H9 (cell line): Measurements from ENCODE around the gene ATF2. TPM values are rescaled to one million over a fixed set of nuclear protein-coding genes. Genes with fewer than 3 reads are reported as not detected.

Experiments used
- DNase-seq: peaks from one replicate; pipeline ENCODE4 v3.0.0-alpha.2; 2017
- H2AFZ ChIP-seq: one replicate; pipeline ENCODE4 v1.6.1; 2013; ENCODE audit warnings: mild to moderate bottlenecking, low read length, control low read depth, moderate library complexity
- H2AK5ac ChIP-seq: 2 replicates; pipeline ENCODE4 v1.6.1; 2013; ENCODE audit warnings: low read length, control low read depth, mixed read lengths; ENCODE audit not compliant: insufficient read length
- H2BK120ac ChIP-seq: one replicate; pipeline ENCODE4 v1.6.1; 2013; ENCODE audit warnings: low read depth, mild to moderate bottlenecking, low read length, control low read depth, inconsistent platforms; ENCODE audit not compliant: poor library complexity, severe bottlenecking
- H2BK12ac ChIP-seq: 2 replicates; pipeline ENCODE4 v1.6.1; 2013; ENCODE audit warnings: low read length, control low read depth, mixed read lengths, low read depth; ENCODE audit not compliant: insufficient read length
- H2BK15ac ChIP-seq: 2 replicates; pipeline ENCODE4 v1.6.1; 2013; ENCODE audit warnings: low read depth, low read length, control low read depth
- H2BK20ac ChIP-seq: one replicate; pipeline ENCODE4 v1.6.1; 2013; ENCODE audit warnings: low read depth, mild to moderate bottlenecking, low read length, control low read depth, inconsistent platforms; ENCODE audit not compliant: poor library complexity, severe bottlenecking
- H2BK5ac ChIP-seq: 2 replicates; pipeline ENCODE4 v1.6.1; 2013; ENCODE audit warnings: low read length, control low read depth, mixed read lengths; ENCODE audit not compliant: insufficient read length
- H3K14ac ChIP-seq: 2 replicates; pipeline ENCODE4 v1.6.1; 2013; ENCODE audit warnings: low read length, control low read depth; ENCODE audit not compliant: insufficient read depth
- H3K18ac ChIP-seq: 2 replicates; pipeline ENCODE4 v1.6.1; 2013; ENCODE audit warnings: low read depth, mild to moderate bottlenecking, mixed read lengths, low read length, control low read depth; ENCODE audit not compliant: insufficient read length
- H3K23ac ChIP-seq: 2 replicates; pipeline ENCODE4 v1.6.1; 2013; ENCODE audit warnings: low read length, control low read depth, mixed read lengths, low read depth; ENCODE audit not compliant: insufficient read length
- H3K23me2 ChIP-seq: 2 replicates; pipeline ENCODE4 v1.6.1; 2013; ENCODE audit warnings: low read depth, mild to moderate bottlenecking, mixed read lengths, low read length, control low read depth; ENCODE audit not compliant: insufficient read length, poor library complexity, severe bottlenecking
- H3K27ac ChIP-seq: 2 replicates; pipeline ENCODE4 v1.5.1; 2013; ENCODE audit warnings: low read length, control low read depth, mixed read lengths, low read depth; ENCODE audit not compliant: insufficient read length
- H3K27me3 ChIP-seq: 2 replicates; pipeline ENCODE4 v1.6.1; 2013; ENCODE audit warnings: low read length, control low read depth, inconsistent platforms; ENCODE audit not compliant: insufficient read depth
- H3K4ac ChIP-seq: 2 replicates; pipeline ENCODE4 v1.6.1; 2013; ENCODE audit warnings: low read depth, mild to moderate bottlenecking, control low read depth, inconsistent platforms, low read length, moderate library complexity
- H3K4me1 ChIP-seq: 2 replicates; pipeline ENCODE4 v1.6.1; 2013; ENCODE audit warnings: low read length, control low read depth, inconsistent platforms; ENCODE audit not compliant: insufficient read depth
- H3K4me2 ChIP-seq: 2 replicates; pipeline ENCODE4 v1.6.1; 2013; ENCODE audit warnings: low read length, control low read depth, mixed read lengths; ENCODE audit not compliant: insufficient read length, insufficient read depth
- H3K56ac ChIP-seq: 2 replicates; pipeline ENCODE4 v1.6.1; 2013; ENCODE audit warnings: low read depth, mild to moderate bottlenecking, mixed read lengths, low read length, control low read depth; ENCODE audit not compliant: insufficient read length
- H3K79me1 ChIP-seq: 2 replicates; pipeline ENCODE4 v1.6.1; 2013; ENCODE audit warnings: low read depth, mild to moderate bottlenecking, moderate library complexity, low read length, control low read depth, inconsistent platforms; ENCODE audit not compliant: insufficient read depth, poor library complexity, severe bottlenecking
- H3K79me2 ChIP-seq: 2 replicates; pipeline ENCODE4 v1.6.1; 2013; ENCODE audit warnings: low read length, control low read depth, inconsistent platforms; ENCODE audit not compliant: insufficient read depth
- H3K9ac ChIP-seq: 2 replicates; pipeline ENCODE4 v1.6.1; 2013; ENCODE audit warnings: low read length, control low read depth, mixed read lengths; ENCODE audit not compliant: insufficient read length; ENCODE audit errors: extremely low read depth
- H3K9me3 ChIP-seq: one replicate; pipeline ENCODE4 v1.6.1; 2013; ENCODE audit warnings: low read depth, low read length, inconsistent platforms; ENCODE audit not compliant: control insufficient read depth
- H3T11ph ChIP-seq: one replicate; pipeline ENCODE4 v1.6.1; 2013; ENCODE audit warnings: mild to moderate bottlenecking, low read length, control low read depth, inconsistent platforms
- H4K20me1 ChIP-seq: one replicate; pipeline ENCODE4 v1.6.1; 2013; ENCODE audit not compliant: control insufficient read depth, insufficient read length, insufficient read depth
- H4K5ac ChIP-seq: 2 replicates; pipeline ENCODE4 v1.6.1; 2013; ENCODE audit warnings: low read depth, mild to moderate bottlenecking, mixed read lengths, low read length, control low read depth; ENCODE audit not compliant: insufficient read length
- H4K8ac ChIP-seq: replicated peaks from 2 replicates; pipeline ENCODE4 v1.6.1; 2013; ENCODE audit warnings: low read length, control low read depth, mixed read lengths, low read depth; ENCODE audit not compliant: insufficient read length
- H4K91ac ChIP-seq: 2 replicates; pipeline ENCODE4 v1.6.1; 2013; ENCODE audit warnings: low read depth, mild to moderate bottlenecking, moderate library complexity, mixed read lengths, low read length, control low read depth; ENCODE audit not compliant: insufficient read length
- H3K27ac Mint-ChIP-seq, 3 experiments: 2 replicates in 2 of 3; 3 replicates in 1 of 3; pipeline ENCODE4 v1.8.0; 2020 to 2021; ENCODE audit warnings: mixed read lengths in 3 of 3, mild to moderate bottlenecking in 1 of 3, moderate library complexity in 1 of 3
- H3K27me3 Mint-ChIP-seq: 2 replicates; pipeline ENCODE4 v1.8.0; 2021; ENCODE audit warnings: low read depth, mild to moderate bottlenecking, moderate library complexity, mixed read lengths
- H3K36me3 Mint-ChIP-seq, 3 experiments: 2 replicates in 2 of 3; 3 replicates in 1 of 3; pipeline ENCODE4 v1.8.0; 2020 to 2021; ENCODE audit warnings: low read depth in 3 of 3, mixed read lengths in 3 of 3; ENCODE audit not compliant: insufficient read depth in 1 of 3
- H3K4me1 Mint-ChIP-seq, 2 experiments: 2 replicates each; pipeline ENCODE4 v1.8.0; 2020; ENCODE audit warnings: mixed read lengths in 2 of 2
- H3K4me3 Mint-ChIP-seq, 2 experiments: 2 replicates in 1 of 2; 3 replicates in 1 of 2; pipeline ENCODE4 v1.8.0; 2020 to 2021; ENCODE audit warnings: mild to moderate bottlenecking in 2 of 2, mixed read lengths in 2 of 2, moderate library complexity in 1 of 2
- H3K9me3 Mint-ChIP-seq, 2 experiments: 2 replicates in 1 of 2; 3 replicates in 1 of 2; pipeline ENCODE4 v1.8.0; 2020; ENCODE audit warnings: mild to moderate bottlenecking in 2 of 2, mixed read lengths in 2 of 2, moderate library complexity in 1 of 2
- WGBS: extraction: QIAGEN DNeasy Blood & Tissue Kit; methylation state at CpG from one replicate; pipeline ENCODE4 v1.1.7; 2013; ENCODE audit warnings: missing lambda C conversion rate, low lambda C conversion rate, mixed read lengths; ENCODE audit not compliant: insufficient read length; ENCODE audit errors: extremely low coverage; 5-methylcytosine and 5-hydroxymethylcytosine counted together
- total RNA-seq: library from RNA; stranded (reverse); gene quantifications from 2 replicates; pipeline ENCODE4 v1.2.1, GENCODE V29; 2021
- TF ChIP-seq, protein P1 (sequence below): fragments of 200-600 bp; sonication (generic); conservative IDR thresholded peaks from 3 replicates; pipeline ENCODE4 v1.8.0; 2021; ENCODE audit warnings: antibody characterized with exemption, mild to moderate bottlenecking

ATF2 gene
- total RNA-seq, 1 experiment from 2014 or later = 40.9 TPM

DNA sequence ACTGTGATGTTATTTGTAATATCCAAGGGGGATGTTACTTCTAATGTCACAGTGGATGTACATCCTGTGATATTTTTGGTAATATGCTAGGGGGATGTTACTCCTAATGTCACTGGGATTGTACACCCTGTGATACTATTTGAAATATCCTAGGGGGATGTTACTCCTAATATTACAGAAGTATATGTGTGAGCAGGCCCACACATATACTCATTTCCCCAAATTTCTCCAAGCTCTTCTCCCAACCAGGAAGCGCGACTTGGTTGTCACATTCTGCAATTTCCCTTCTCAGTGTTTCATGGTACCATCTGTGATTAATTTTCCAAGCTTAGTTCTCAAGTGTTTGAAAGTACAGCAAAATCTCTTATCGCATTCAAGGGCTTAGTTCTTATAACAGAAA is 133.3 kb downstream of the ATF2 start:
- no peak overlapping the region for H3K23ac ChIP-seq
- H3K23me2 ChIP-seq = no peaks in the 10 kb centered on the region
- H2BK12ac ChIP-seq = no peak overlapping the region
- no peaks in the 10 kb centered on the region for H3K79me2 ChIP-seq
- H3K9me3 ChIP-seq = no peaks in the 10 kb centered on the region
- Mint-ChIP-seq H3K4me3 (no peak overlapping the region), H3K36me3 (no peaks in the 10 kb centered on the region), H3K27me3 (no peaks in the 10 kb centered on the region), H3K4me1 (peaks cover 8 to 9% of the 10 kb centered on the region in 2 experiments; a peak in 3 of 4 replicates), H3K9me3 (no peaks in the 10 kb centered on the region), H3K27ac (no peak overlapping the region)
- WGBS = no CpG with 5 or more reads among the region's 3 CpGs
- no peaks in the 10 kb centered on the region for H3K27me3 ChIP-seq
- no peak overlapping the region for H4K8ac ChIP-seq
- no peak overlapping the region for H3K27ac ChIP-seq
- no peak overlapping the region for H3T11ph ChIP-seq
- no peak overlapping the region for H3K4ac ChIP-seq
- H3K9ac ChIP-seq = no peak overlapping the region
- H4K91ac ChIP-seq = no peak overlapping the region
- DNase-seq = no peak
- no peak overlapping the region for H2BK20ac ChIP-seq
- no peak overlapping the region for H3K4me2 ChIP-seq
- TF ChIP-seq, protein P1, sequence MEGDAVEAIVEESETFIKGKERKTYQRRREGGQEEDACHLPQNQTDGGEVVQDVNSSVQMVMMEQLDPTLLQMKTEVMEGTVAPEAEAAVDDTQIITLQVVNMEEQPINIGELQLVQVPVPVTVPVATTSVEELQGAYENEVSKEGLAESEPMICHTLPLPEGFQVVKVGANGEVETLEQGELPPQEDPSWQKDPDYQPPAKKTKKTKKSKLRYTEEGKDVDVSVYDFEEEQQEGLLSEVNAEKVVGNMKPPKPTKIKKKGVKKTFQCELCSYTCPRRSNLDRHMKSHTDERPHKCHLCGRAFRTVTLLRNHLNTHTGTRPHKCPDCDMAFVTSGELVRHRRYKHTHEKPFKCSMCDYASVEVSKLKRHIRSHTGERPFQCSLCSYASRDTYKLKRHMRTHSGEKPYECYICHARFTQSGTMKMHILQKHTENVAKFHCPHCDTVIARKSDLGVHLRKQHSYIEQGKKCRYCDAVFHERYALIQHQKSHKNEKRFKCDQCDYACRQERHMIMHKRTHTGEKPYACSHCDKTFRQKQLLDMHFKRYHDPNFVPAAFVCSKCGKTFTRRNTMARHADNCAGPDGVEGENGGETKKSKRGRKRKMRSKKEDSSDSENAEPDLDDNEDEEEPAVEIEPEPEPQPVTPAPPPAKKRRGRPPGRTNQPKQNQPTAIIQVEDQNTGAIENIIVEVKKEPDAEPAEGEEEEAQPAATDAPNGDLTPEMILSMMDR = no peak
- no peak overlapping the region for H2BK15ac ChIP-seq
- H3K56ac ChIP-seq = no peak overlapping the region
- no peak overlapping the region for H2AFZ ChIP-seq
- H3K18ac ChIP-seq = no peak overlapping the region
- no peak overlapping the region for H2BK5ac ChIP-seq
- no peak overlapping the region for H3K14ac ChIP-seq
- no peak overlapping the region for H2AK5ac ChIP-seq
- no peaks in the 10 kb centered on the region for H3K79me1 ChIP-seq
- no peak overlapping the region for H4K5ac ChIP-seq
- peaks cover 2% of the 10 kb centered on the region for H4K20me1 ChIP-seq
- H3K4me1 ChIP-seq = no peaks in the 10 kb centered on the region
- H2BK120ac ChIP-seq = no peak overlapping the region
